Kidney capillary endothelial cell (primary cell): ENCODE measurements around the gene ERAL1.
"Not testable (repeated sequence)": the region's sequence is repeated elsewhere in the genome, so short reads cannot be mapped to it uniquely, and the experiment has no call there.

ENCODE experiments used
- DNase-seq: peaks from one replicate; pipeline ENCODE4 v3.0.0-alpha.2; 2018; ENCODE audit warnings: low spot score

The ERAL1 gene

GRCh38 chr17:28879886-28880571, 25.2 kb downstream of the ERAL1 start:
- no peak for DNase-seq

DNA sequence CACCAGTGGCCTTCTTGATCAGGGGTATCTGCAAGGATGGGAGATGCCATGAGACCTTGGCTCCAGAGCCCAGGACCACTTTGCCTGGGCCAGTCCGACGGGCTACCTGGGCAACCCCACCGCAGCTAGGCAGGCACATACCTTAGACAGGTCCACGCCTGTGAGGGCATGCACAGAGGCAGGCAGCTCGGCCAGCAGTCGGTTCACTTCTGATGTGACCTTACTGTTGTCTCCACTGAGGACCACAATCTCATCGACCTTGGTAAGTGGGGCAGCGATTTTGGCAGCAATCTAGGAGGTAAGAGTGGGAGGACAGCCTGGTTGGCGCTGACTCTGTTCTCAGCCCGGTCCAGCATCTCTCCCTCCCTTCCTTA, 25.7 kb downstream of the ERAL1 start:
- no peak for DNase-seq

GRCh38 chr17:28881533-28882056, 26.8 kb downstream of the ERAL1 start:
- no peak for DNase-seq

GRCh38 chr17:28882154-28882895, 27.5 kb downstream of the ERAL1 start:
- DNase-seq: no peak

DNA sequence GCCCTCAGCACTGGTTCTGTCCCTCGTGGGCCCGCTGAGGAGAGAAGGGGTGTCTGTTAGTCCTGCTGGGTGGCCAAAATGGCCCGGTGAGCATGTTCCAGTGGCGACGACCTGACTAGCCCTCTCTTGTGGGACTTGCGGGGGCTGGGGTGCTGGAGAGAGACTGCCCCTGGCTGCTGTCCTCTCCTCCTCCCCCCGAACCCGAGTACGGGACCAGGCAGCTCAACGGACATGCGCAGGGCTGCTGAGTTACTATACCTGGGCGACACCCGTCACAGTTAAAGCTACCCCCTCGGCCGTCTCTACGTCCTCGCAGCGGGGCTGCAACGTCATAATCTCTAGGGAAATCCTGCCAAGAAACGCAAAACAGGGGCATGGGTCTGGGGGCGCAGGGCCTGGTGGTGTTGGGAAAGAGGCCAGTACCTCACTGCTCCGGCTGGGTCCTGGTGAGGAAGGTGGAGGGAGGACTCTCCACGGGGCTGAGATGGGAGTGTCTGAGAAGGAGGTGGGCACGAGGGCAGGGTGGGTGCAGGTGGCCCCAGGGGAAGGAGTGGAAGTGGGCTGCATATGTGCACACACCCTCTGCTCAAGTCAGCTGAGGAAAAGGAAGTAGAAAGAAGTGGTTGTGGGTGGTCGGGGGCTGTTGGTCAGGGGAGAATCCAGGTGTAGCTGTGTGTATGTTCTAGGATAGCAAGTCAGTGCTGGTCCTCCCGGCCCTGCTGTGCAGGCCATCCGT, 29.3 kb downstream of the ERAL1 start:
- no peak for DNase-seq

DNA sequence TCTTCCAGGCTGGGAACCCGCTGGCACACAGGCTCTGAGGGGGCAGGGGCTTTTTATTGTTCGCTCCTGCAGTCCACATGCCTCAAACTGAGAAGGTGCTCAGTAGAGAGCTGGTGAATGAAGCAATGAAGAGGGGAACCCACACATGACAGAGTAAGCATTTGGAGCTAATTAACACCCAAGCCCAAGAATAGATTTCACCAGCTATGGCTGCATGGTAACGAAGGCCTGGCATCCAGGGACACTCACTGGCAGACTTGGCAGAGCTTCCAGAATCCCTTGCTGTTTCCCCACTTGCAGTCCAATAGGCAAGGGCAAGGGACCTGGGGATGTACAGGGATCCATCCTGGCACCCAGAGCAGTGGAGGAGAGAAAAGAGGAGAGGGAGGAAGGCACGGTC, 30.5 kb downstream of the ERAL1 start:
- DNase-seq: no peak

- DNase-seq: no peak
Measured at GRCh38 chr17:28885951-28886350, 31.1 kb downstream of the ERAL1 start.

- no peak for DNase-seq
Measured at GRCh38 chr17:28887871-28888471, 33.2 kb downstream of the ERAL1 start.

DNA sequence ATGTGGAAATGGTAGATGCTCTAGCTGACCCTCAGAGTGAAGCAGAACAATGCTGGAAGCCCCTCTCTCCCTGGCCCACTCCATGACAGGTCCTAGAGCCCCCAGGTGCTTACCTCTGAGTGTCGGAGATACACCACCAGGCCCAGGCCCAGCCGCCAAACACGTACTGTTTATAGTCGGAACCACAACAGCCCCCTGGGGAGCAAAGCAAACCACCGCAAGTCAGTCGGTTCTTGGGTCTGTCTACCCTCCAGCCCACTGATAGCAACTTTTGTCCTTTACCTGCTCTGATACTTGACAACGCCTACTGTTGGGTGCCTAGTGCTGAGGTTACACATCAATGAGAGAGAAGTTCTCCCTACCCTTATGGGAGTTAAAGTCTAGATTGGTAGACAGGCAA, 34.0 kb downstream of the ERAL1 start:
- no peak for DNase-seq

DNA sequence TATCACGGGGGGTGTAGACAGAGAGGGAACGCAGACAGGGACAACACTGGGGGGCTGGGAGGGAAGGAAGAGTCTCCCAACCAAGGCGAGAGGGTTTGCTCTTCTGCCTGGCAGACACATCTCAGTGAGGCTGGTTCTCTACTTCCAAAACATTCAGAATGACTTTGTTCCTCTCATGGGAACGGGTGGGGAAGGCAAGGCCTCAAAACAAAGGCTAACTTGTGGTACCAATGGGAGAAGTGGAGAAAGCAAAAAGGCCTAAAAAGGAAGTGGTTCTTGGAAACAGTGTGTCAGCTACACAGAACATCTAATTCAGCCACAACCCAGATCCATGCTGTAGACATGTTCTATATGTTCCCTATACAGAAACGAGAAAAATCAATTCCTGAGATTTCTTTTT, 35.2 kb downstream of the ERAL1 start:
- DNase-seq: no peak

DNA sequence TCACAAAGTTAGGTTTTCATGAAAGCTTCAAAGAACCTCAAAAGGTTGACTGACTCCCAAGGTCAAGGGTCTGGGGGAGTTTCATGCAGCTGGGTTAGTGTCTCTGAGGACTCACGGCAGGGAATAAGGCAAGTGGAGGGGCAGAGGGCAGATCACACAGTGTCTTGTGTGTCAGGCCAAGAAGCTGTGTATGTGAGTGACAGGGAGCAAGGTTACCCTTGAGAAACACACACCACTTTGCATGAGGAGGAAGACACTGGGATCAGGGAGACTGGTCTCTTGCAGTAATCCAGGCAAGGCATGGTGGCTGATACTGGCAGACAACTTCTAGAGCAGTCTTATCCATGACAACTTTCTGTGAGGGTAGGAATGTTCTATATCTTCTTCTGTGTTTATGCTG, 36.4 kb downstream of the ERAL1 start:
- no peak for DNase-seq

DNA sequence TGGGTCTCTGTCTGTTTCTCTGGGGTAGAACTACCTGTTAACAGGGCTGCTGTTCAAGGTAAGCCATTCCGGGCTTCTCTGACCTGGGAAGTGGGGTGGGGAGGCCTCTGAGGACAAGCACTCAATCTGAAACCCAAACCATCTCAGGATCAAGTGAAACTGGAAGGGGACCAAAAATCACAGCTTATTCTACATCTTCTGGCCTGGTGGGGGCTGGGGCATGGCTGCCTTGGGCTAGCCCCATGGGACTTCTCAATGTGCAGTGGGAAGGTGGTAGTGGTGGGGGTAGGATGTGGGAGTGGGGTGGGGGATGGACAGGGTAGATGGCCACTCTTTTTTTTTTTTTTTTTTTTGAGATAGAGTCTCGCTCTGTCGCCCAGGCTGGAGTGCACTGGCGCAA, 37.2 kb downstream of the ERAL1 start:
- DNase-seq: no peak

DNA sequence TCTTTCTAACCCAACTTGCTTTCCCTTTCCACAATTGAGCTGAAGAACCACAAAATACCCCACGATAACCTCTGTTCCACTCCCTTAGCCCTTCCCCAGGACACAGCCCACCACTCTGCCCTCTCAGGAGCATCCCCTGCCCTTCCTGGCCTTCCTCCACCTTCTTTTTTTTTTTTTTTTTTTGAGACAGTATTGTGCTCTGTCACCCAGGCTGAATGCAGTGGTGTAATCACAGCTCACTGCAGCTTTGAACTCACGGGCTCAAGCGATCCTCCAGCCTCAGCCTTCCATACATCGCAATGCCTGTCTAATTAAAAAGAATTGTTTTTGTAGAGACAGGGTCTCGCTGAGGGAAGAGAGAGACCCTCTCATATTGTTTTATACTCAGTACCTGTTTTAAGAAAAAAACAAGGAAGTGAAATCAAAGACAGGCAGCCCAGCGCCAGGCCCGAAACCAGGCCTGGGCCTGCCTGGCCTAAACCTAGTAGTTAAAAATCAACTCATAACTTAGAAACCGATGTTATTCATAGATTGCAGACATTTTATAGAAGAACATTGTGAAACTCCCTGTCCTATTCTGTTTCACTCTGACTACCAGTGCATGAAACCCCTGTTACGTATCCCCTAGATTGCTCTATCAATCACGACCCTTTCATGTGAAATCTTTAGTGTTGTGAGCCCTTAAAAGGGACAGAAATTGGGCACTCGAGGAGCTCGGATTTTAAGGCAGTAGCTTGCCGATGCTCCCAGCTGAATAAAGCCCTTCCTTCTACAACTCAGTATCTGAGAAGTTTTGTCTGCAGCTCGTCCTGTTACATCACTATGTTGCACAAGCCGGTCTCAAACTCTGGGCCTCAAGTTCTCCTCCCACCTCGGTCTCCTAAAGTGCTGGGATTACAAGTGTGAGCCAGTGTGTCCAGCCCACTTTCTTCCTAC, 38.7 kb downstream of the ERAL1 start:
- not testable (repeated sequence) for DNase-seq

- no peak for DNase-seq
Measured at GRCh38 chr17:28895794-28896447, 41.1 kb downstream of the ERAL1 start.

DNA sequence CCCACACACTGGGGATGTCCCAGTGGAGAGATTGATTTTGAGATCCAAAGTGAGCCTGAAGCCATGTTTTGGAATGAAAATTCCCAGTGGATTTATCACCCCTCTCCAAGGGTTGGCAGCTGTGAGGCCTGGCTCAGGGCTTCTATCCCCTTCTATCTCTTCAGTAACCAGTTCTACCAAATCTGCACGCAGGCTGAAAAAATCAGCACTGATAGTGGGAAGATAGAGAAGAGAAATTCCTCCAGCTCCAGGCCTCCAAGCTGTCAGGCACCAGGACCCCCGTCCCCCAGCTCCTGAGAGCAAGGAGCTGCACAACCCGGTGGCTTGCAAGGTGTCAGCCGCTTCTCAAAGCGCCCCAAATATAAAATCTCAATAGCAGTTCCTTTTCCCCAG, 41.7 kb downstream of the ERAL1 start:
- no peak for DNase-seq

DNA sequence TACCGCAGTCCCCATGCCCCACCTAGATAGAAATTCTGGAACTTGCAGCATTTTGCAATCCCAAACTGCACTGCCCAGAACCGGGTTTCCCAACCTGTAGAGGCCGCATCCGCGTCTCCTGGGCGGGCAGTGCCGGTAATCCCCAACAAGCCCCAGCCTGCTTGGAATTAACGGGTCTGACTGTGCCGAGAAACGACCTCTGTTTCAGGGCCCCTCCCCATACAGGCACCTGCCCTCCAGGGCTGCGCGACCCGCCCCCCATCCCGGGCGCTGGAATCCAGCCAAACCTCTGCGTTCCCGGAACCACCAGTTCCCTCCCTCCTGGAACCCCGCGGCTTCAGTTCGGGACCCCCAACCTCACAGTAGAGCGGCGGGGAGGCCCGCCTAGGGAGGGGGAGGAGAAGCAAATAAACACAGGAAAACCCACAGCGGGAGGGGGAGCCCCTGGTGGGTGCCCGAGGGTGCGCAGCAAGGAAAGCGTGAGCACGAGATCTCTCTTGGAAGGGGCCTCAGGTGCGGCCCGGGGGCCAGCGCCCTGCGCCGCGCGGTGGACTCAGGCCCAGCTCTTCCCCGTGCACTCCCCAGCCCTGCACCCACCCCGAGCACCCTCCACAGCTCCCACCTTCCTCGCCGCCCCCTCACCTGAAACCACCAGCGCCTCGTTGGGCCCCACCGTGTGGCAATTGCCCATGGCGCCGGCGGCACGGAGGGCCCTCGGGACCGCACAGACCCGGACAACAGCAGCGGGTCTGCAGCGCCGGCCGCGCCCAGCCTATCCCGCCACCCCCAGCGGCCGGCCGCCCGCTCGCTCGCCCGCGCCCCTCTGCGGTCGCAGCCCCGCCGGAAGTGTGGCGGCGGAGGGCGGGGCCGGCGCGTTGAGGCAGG, 42.3 kb downstream of the ERAL1 start, which contains the start of gene FLOT2:
TSS of gene FLOT2 (minus strand) at position 850 of the 885 bp plus-strand sequence. CDS start at position 691, 159 bp downstream.
- peak; percentile 42 for DNase-seq

DNA sequence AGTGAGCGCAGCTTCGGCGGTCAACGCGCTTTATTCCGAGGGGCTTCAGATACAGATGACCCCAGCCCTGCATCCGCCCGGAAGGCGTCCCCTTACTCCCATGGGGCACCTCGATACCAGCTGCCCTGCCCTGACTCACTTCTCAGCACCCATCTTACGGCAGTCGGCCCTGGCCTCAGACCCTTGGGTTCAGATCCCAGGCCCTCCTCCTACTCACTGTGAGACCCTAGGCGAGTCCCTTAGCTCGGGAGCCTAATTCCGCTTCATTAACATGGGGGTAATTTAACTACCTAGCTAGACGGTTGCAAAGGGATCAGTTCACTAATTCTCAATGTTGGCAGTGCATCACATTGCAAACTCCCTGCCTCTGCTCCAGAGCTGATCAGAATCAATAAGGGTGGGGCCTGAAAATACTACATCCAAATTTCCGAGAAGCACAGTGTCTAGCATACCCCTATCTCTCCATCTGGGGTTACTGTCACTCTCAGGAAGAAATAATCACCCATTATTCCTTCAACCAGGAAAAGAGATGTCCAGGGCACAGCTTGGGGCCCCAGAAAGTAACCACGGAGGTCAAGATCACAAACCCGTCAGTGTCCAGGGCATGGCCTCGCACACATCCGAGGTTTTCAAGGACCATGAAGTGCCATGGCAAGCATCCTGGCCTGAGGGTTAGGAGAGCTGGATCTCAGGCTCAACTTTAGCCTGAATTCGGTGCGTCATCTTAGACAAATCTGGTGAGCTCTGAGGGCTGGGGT, 43.1 kb downstream of the ERAL1 start:
- no peak for DNase-seq

GRCh38 chr17:28898527-28898955, 43.7 kb downstream of the ERAL1 start:
- no peak for DNase-seq
